LHCN-M2 (cell line): ENCODE measurements around the gene SELENON. TPM values are rescaled to one million over a fixed set of nuclear protein-coding genes. Genes with fewer than 3 reads are reported as not detected.

Experiments used
- DNase-seq: peaks from one replicate; pipeline ENCODE4 v3.0.0-alpha.2; 2012; ENCODE audit warnings: low read depth
- total RNA-seq: library from RNA; depleted of rRNA; stranded (reverse); fragments of >200 nt; gene quantifications from 2 replicates; pipeline ENCODE4 v1.2.3, GENCODE V29; 2014

Gene SELENON
- total RNA-seq, 1 experiment from 2014 or later = 43.1 TPM

DNA sequence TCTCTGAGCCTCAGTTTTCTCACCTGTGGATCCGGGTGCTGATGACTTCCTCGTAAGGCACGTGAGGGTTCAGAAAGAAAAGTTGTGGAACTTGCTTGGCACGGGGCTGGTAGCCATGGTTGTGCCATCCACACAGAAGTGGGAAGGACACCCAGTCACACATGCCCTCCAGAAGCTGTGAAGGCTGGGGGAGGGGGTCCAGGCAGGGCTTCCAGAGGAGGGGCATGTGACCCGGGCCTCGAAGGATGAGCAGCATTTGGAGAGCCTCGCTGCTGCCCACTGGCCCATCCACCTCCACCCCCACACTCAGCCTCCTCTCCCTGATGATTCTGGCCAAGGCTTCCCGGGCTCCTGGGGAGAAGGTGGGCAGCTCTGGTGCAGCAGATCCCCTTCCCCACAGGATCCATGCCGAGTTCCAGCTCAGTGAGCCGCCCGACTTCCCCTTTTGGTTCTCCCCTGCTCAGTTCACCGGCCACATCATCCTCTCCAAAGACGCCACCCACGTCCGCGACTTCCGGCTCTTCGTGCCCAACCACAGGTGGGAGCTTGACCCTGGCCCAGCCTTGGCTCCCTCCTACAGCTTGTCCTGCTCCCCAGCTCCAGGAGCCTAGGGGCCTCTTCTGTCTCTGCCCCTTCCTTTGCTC lies 9.4 kb downstream of the SELENON start:
- DNase-seq = no peak

- no peak for DNase-seq
Measured at GRCh38 chr1:25809929-25810328, 9.9 kb downstream of the SELENON start.

DNA sequence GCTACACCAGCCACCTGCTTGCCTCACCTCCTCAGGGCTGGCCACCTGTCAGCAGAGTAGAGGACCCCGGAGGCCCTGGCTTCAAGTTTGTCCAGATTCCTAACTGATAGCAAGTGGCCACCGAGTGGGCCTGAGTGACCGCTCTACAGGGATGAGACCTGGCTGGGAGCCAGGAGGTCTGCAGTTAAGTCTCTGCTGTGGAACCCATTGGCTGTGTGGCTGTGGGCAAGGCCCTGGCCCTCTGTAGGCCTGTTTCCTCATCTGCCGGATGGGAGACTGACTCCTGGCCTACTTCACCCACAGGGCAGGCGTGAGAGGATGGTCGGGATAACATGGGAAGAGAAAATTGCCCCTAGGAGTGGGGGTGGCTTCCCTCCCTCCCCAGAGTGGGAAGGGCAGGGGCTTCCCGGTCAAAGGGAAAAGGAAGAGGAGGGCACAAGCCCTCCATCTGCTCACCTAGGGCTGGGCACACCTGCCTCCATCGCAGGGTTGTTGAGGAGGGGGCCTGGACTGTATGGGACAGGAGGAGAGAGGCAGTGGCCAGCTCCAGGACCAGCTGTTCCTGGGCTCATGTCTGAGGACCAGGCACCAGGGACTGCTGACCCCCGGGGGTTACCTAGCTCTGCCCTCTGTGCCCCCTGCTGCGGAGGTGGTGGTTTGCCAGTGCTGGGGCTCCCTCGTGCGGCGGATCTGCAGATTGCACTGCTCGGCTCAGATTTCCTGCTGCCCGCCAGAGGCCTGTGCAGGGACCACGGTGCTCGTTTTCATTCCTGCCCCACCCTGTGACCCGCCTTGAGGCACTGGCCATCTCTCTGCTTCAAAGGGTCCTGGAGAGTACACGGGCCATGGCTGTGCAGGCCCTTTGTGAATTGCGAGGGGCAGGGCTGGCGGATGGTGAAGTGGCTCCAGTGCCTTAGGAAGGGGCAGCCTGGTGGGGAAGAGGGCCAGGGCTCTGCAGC lies 10.6 kb downstream of the SELENON start:
- peak; percentile 36 for DNase-seq

- DNase-seq = no peak
Measured at GRCh38 chr1:25811384-25812082, 11.5 kb downstream of the SELENON start.

GRCh38 chr1:25813071-25813733 lies 13.2 kb downstream of the SELENON start:
- no peak for DNase-seq

DNA sequence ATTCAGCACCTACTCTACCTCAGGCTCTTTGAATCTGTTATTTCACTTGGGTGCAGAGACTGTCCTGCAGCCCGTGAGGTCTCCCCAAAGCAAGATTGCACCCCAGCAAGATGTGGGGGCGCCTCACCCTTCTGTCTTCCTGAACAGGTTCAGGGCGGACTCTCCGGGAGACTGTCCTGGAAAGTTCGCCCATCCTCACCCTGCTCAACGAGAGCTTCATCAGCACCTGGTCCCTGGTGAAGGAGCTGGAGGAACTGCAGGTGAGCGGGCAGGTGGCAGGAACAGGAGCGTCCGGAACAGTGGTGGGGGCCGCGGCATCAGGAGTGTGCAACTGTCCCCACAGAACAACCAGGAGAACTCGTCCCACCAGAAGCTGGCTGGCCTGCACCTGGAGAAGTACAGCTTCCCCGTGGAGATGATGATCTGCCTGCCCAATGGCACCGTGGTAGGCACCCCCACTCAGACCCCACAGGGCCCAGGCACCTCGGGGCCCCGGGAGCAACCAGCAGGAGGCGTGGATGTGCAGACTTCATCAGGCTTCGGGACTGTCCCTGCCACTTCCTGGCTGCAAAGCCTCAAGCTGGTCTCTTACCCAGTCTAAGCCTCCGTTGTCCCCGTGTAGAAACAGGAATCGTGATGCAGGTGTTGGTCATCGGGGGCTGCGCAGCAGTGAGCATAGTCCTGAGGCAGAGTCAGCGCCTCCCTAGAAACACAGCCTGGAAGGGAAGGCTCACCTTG lies 13.9 kb downstream of the SELENON start:
- no peak for DNase-seq

- DNase-seq = no peak
Measured at GRCh38 chr1:25814549-25815087, 14.6 kb downstream of the SELENON start.

DNA sequence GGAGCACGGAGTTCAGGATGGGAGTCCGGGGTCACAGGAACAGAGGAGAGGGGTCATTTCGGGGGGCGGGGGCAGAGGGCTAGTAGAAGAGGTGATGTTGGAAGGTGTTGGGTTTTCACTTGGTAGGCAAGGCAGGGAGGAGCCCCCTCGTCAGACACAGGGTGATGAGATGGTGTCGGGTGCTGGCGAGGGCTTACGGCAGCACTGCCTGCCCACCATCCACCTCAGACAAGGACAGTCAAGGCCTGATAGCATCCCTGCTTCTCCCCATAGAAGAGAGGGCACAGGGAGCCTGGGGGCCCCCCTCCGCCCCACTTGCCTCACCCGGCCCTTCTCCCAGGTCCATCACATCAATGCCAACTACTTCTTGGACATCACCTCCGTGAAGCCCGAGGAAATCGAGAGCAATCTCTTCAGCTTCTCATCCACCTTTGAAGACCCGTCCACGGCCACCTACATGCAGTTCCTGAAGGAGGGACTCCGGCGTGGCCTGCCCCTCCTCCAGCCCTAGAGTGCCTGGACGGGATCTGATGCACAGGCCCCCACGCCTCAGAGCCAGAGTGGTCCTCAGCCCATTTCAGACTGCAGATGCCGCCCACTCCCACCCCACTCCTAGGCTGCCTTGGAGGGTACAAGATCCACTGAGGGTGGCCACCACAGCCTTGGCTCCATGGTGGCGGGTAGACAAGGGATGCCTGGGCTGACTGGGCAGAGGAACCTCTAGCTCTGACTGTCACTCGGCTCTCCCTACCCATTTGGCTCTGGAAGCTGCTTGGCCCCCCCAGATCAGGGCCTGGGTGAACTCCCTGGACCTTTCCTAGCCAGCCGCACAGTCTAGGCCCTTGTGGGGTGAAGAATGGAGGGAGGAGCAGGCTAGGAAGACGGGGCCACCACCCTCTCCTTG lies 15.5 kb downstream of the SELENON start:
- DNase-seq = no peak

DNA sequence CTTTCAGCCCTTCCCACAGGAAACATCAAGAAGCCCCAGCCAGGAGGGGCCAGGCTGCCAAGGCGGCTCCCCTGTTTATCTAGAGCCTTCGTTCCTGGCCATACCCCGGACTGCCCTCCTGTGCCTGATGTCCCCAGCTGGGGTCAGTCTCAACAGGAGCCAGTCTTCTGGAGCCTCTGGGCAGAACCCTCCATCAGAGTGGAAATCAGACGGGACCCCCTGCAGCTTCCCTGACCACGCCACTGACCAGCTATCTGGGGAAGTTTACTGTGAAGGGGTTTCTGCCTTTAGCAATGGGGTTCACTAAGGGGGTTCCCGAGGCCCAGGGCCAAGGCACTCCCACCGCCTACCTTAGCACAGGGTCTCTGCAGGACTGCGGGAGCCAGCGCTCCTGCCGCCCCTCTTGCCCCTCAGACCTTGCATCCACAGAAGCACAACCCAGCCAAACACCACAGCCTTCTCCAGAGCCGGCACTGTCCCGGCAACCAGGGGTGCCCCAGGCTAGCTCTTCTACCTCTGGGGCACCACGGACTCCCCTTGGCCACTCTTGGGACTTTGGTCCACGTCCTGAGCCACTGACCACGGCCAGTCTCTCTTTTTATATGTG lies 16.2 kb downstream of the SELENON start:
- DNase-seq = no peak

DNA sequence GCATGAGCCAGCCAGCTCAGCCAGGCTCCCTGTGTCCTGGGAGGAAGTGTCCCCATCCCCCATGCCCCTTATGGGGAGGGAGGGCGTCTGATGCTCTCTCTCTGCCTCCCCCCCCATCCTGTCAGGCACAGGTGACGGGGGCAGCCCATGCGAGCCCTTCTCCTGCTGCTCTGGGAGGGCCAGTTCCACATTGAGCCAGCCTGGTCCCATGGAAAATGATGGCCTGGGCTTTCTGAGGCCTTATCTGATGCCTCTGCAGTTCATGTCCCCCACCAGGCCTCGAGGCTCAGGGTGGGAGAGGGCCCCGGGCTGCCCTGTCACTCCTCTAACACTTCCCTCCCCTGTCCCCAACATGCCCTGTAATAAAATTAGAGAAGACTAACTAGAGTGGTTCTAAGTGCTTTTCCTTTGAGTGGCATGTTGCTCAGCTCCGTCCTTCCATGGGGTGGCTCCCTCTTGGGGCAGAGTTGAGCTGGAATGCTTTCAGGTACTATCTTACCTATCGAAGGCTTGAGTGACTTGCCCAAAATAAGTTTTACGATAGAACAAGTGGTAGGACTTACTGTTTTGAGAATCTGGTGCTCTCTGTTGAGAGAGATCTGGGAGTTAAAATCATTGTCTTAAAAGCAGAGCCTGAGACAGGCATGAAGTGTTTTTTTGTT lies 18.0 kb downstream of the SELENON start:
- no peak for DNase-seq

- DNase-seq = no peak
Measured at GRCh38 chr1:25818569-25818968, 18.6 kb downstream of the SELENON start.

- DNase-seq = peak; percentile 53
Measured at GRCh38 chr1:25819491-25820246, 19.7 kb downstream of the SELENON start, which contains the start of gene MTFR1L. MTFR1L (plus strand) TSS chr1:25819954; CDS start chr1:25823105, 3,151 bp downstream.

GRCh38 chr1:25820247-25821111 lies 20.5 kb downstream of the SELENON start:
- peak; percentile 51 for DNase-seq

DNA sequence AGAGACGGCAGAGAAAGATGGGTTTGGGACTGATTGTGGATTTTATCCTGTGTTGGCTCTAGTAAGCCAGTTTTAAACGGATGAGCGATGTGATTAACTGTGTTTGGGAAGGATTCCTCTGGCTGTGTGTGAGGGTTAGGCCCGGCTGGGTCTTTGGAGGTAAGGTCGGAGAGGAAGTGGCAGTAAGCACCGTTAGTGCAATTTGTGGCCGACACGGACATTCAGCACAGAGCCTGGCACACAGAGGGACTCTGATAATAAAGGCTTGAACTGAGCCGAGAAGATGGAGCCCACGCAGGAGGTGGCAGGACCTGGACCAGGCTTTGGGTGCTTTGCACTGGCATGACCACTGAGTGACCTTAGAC lies 21.1 kb downstream of the SELENON start:
- no peak for DNase-seq

GRCh38 chr1:25821630-25822091 lies 21.7 kb downstream of the SELENON start:
- peak; percentile 33 for DNase-seq

DNA sequence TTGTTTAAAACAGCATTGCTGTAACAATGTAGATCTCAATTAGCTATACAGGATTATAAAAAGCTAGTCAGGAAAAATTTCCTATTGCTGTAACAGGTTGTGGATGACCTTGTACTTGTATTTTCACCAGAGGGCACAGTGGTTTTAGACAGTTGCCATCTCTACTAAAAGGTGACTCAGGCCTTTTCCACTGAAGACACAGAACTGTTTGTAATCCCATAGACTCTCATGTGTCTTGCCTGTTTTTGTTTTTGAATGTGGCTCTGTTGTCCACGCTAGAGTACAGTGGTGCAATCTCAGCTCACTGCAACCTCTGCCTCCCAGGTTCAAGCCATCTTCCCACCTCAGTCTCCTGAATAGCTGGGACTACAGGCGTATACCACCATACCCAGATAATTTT lies 25.6 kb downstream of the SELENON start:
- DNase-seq = peak; percentile 52

DNA sequence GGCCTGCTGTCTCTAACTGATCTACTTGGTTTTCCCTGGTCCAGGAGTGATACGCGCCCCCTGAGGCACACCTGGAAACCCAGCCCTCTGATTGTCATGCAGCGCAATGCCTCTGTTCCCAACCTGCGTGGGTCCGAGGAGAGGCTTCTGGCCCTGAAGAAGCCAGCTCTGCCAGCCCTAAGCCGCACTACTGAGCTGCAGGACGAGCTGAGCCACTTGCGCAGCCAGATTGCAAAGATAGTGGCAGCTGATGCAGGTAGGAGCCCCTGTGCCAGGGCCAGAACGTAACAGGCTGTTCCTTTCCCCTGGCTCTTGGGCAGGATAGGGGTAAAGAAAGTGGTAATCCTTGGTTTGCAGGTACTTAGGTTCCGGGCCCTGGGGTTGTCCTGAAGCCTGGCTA lies 26.6 kb downstream of the SELENON start:
- DNase-seq = no peak
